ENCODE data around the gene LYRM4. TPM values are rescaled to one million over a fixed set of nuclear protein-coding genes. Genes with fewer than 3 reads are reported as not detected.

The LYRM4 gene
- total and polyA plus RNA-seq, 4 donors, result 15.2 to 23.2 (median 19.1) TPM

- WGBS, 2 donors, result 86 to 87% methylated on average over 5 of the region's 5 CpGs
- no peak for ATAC-seq (ENCODE audit: insufficient read depth, low FRiP score)
- H3K9me3 ChIP-seq (ENCODE audit: control insufficient read depth in 4 of 4, insufficient read depth in 3 of 4, low read length in 3 of 4), result no peaks in the 10 kb centered on the region
These were observed 104.1 kb downstream of the LYRM4 start for GRCh38 chr6:5156627-5157026.

GRCh38 chr6:5155906-5156305 lies 104.8 kb downstream of the LYRM4 start:
- Histone ChIP-seq H3K36me3 (ENCODE audit: control insufficient read depth in 4 of 4, insufficient read depth in 4 of 4, low read length in 4 of 4) (no peaks in the 10 kb centered on the region), H3K4me3 (no peak overlapping the region), H3K27ac (ENCODE audit: low read depth in 1 of 2, low read length in 1 of 2) (no peak overlapping the region), H3K27me3 (ENCODE audit: control insufficient read depth in 3 of 3, insufficient read depth in 3 of 3, low read length in 2 of 3) (no peaks in the 10 kb centered on the region), H3K4me1 (ENCODE audit: control insufficient read depth in 5 of 5, insufficient read depth in 5 of 5, low read length in 5 of 5) (no peaks in the 10 kb centered on the region), H3K9me3 (ENCODE audit: control insufficient read depth in 4 of 4, insufficient read depth in 3 of 4, low read length in 3 of 4) (no peaks in the 10 kb centered on the region), H3K9ac (ENCODE audit: insufficient read depth in 1 of 2, low read length in 2 of 2) (no peak overlapping the region)
- 80 to 85% methylated on average over 3 of the region's 3 CpGs for WGBS, 2 donors
- DNase-seq (no peak), ATAC-seq (ENCODE audit: insufficient read depth, low FRiP score) (no peak)
- TF ChIP-seq CTCF (IDR thresholded peaks at IDR 0.05; ENCODE audit: control extremely low read depth, extremely low read depth), result no peak

More at GRCh38 chr6:5156627-5157026, 104.1 kb downstream of the LYRM4 start:
- H3K9ac ChIP-seq (ENCODE audit: insufficient read depth in 1 of 2, low read length in 2 of 2), result no peak overlapping the region
- H3K4me3 ChIP-seq, result no peak overlapping the region
- no peak overlapping the region for H3K27ac ChIP-seq (ENCODE audit: low read depth in 1 of 2, low read length in 1 of 2)
- H3K36me3 ChIP-seq (ENCODE audit: control insufficient read depth in 4 of 4, insufficient read depth in 4 of 4, low read length in 4 of 4), result no peaks in the 10 kb centered on the region
- no peak for TF ChIP-seq CTCF (IDR thresholded peaks at IDR 0.05; ENCODE audit: control extremely low read depth, extremely low read depth)
- DNase-seq, result no peak
- H3K4me1 ChIP-seq (ENCODE audit: control insufficient read depth in 5 of 5, insufficient read depth in 5 of 5, low read length in 5 of 5), result no peaks in the 10 kb centered on the region
- H3K27me3 ChIP-seq (ENCODE audit: control insufficient read depth in 3 of 3, insufficient read depth in 3 of 3, low read length in 2 of 3), result no peaks in the 10 kb centered on the region

GRCh38 chr6:5153186-5153585 lies 107.6 kb downstream of the LYRM4 start:
- TF ChIP-seq CTCF (IDR thresholded peaks at IDR 0.05; ENCODE audit: control extremely low read depth, extremely low read depth), result no peak
- H3K27ac ChIP-seq (ENCODE audit: low read depth in 1 of 2, low read length in 1 of 2), result no peak overlapping the region
- H3K4me1 ChIP-seq (ENCODE audit: control insufficient read depth in 5 of 5, insufficient read depth in 5 of 5, low read length in 5 of 5), result no peaks in the 10 kb centered on the region
- DNase-seq (no peak), ATAC-seq (ENCODE audit: insufficient read depth, low FRiP score) (no peak)
- no peak overlapping the region for H3K9ac ChIP-seq (ENCODE audit: insufficient read depth in 1 of 2, low read length in 2 of 2)
- no peak overlapping the region for H3K4me3 ChIP-seq
- H3K27me3 ChIP-seq (ENCODE audit: control insufficient read depth in 3 of 3, insufficient read depth in 3 of 3, low read length in 2 of 3), result no peaks in the 10 kb centered on the region
- WGBS, 2 donors, result 95 to 96% methylated on average over 5 of the region's 5 CpGs
- no peaks in the 10 kb centered on the region for H3K9me3 ChIP-seq (ENCODE audit: control insufficient read depth in 4 of 4, insufficient read depth in 3 of 4, low read length in 3 of 4)
- no peaks in the 10 kb centered on the region for H3K36me3 ChIP-seq (ENCODE audit: control insufficient read depth in 4 of 4, insufficient read depth in 4 of 4, low read length in 4 of 4)

- DNase-seq, result no peak
- no peak for ATAC-seq (ENCODE audit: insufficient read depth, low FRiP score)
- Histone ChIP-seq H3K9me3 (ENCODE audit: control insufficient read depth in 4 of 4, insufficient read depth in 3 of 4, low read length in 3 of 4) (no peaks in the 10 kb centered on the region), H3K9ac (ENCODE audit: insufficient read depth in 1 of 2, low read length in 2 of 2) (no peak overlapping the region), H3K4me3 (no peak overlapping the region), H3K4me1 (ENCODE audit: control insufficient read depth in 5 of 5, insufficient read depth in 5 of 5, low read length in 5 of 5) (no peaks in the 10 kb centered on the region), H3K27me3 (ENCODE audit: control insufficient read depth in 3 of 3, insufficient read depth in 3 of 3, low read length in 2 of 3) (no peaks in the 10 kb centered on the region), H3K36me3 (ENCODE audit: control insufficient read depth in 4 of 4, insufficient read depth in 4 of 4, low read length in 4 of 4) (no peaks in the 10 kb centered on the region), H3K27ac (ENCODE audit: low read depth in 1 of 2, low read length in 1 of 2) (no peak overlapping the region)
- TF ChIP-seq CTCF (IDR thresholded peaks at IDR 0.05; ENCODE audit: control extremely low read depth, extremely low read depth), result no peak
- WGBS, 2 donors, result 81% methylated on average over 9 of the region's 9 CpGs
These were observed 108.3 kb downstream of the LYRM4 start for GRCh38 chr6:5152460-5152859.

Measured in lung (tissue), 12 donors.